NCI-H345 (cell line): ENCODE measurements around the gene RPL9.
"Not testable (repeated sequence)": the region's sequence is repeated elsewhere in the genome, so short reads cannot be mapped to it uniquely, and the experiment has no call there.

Experiments used
- DNase-seq: peaks from one replicate; lab custom pipeline; 2025; lab: John Stamatoyannopoulos, UW

RPL9 gene

DNA sequence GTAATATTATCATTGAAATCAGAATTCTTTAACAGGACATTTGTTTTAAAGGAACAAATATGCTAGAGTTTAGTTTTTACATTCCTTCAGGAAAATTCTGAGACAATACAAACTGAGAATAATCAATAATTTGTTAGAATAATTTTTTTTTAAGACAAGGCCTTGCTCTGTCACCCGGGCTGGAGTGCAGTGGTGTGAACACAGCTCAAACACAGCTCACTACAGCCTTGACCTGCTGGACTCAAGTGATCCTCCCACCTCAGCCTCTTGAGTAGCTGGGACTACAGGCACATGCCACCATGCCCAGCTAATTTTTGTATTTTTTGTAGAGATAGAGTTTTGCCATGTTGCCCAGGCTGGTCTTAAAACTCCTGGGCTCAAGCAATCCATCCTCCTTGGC lies 33.4 kb downstream of the RPL9 start:
- DNase-seq: not testable (repeated sequence)

DNA sequence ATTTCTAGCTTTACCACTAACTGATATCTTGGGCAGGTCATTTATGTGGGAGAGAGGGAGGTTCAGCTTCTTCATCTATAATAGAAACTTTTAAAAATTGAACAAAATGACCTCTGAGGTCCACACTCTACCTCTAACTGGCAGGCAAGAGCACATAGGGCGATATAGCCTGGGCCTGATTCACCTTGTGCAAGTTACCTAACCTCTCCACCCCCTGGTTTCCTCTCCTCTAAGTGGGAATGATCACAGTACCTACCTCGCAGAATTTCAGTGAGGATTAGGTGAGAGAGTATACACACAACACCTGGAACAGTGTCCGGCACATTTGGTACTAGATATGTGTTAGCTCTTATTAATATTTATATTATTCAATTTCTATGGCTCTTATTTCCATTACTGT lies 36.5 kb downstream of the RPL9 start:
- no peak for DNase-seq

DNA sequence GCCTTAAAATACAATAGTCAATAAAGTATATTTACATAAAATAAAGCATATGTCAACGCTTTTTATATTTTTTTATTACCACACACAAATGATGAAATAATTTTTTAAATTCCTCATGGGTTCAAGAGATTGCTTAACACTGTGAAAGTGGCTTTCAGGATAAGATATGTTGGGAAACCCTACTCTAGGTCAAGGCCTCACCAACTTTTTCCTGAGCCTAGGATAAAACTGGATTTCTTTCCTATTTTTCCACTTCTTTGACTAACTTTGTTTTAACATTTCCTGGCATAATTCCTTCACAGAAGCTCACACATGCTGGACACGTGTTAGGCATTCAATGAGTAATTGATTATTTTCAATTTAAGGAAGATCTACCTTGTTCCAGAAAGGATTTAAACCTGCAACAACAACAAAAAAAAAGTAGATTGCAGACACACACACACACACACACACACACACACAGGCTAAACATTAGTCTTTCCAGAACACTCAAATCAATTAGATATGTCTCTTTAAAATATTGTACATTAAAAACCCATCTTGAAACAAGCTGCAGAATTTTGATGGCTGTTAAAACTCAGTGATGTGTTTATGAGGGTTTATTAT lies 42.9 kb downstream of the RPL9 start:
- DNase-seq: no peak

DNA sequence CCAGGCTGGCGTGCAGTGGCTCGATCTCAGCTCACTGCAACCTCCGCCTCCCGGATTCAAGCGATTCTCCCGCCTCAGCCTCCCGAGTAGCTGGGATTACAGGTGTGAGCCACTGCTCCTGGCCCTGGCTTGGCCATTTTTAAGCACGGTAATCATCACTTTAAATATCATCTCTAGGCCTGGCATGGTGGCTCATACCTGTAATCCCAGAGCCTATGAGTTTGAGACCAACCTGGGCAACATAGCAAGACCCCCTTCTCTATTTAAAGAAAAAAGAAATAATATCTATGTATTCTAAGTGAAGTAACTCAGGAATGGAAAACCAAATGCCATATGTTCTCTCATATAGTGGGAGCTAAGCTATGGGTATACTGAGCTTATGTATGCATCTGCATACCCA lies 47.2 kb downstream of the RPL9 start:
- DNase-seq: not testable (repeated sequence)

DNA sequence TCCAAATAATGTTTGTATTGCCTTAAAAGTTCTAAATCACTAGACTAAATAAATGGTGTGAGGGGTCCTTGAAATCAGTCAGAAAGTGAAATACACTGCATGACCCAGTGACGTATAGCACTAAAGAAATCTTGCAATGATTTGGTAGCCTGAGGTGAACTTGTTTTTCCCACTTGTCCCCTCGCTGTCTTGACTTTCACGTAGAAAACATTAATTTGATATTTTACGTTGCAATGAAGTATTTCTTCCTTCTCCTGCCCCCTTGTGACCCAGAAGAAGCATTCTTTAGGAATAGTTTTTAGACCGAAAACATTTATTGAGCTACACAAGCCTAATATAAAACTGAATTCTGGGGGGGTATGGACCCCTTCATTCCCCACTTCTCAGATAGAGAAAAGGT lies 48.3 kb downstream of the RPL9 start:
- DNase-seq: no peak

DNA sequence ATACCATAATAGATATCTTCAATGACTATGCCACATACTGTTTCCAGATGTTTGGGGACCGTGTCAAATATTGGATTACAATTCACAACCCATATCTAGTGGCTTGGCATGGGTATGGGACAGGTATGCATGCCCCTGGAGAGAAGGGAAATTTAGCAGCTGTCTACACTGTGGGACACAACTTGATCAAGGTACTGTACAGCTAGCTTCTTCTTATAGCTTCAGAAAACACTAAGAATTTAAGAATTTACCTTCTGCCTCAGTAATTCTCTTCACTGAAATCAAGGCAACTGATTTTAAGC lies 51.2 kb downstream of the RPL9 start:
- DNase-seq: no peak

DNA sequence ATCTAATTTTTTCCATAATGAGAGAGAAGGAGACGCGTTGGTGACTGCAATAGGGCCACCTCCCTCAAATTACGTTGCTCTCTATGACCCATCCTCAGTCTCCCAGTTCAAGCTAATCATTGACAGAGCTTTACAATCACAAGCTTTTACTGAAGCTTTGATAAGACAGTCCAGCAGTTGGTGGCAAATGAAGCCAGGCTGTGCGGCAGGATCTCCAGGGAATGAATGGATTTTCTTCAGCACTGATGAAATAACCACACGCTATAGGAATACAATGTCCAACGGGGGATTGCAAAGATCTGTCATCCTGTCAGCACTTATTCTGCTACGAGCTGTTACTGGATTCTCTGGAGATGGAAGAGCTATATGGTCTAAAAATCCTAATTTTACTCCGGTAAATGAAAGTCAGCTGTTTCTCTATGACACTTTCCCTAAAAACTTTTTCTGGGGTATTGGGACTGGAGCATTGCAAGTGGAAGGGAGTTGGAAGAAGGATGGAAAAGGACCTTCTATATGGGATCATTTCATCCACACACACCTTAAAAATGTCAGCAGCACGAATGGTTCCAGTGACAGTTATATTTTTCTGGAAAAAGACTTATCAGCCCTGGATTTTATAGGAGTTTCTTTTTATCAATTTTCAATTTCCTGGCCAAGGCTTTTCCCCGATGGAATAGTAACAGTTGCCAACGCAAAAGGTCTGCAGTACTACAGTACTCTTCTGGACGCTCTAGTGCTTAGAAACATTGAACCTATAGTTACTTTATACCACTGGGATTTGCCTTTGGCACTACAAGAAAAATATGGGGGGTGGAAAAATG lies 51.7 kb downstream of the RPL9 start, which contains the start of gene KLB:
Gene KLB (plus strand): TSS at position 168 of the 821 bp plus-strand sequence. CDS start 20 bp downstream, at position 188.
- no peak for DNase-seq
